AG10803 (cell line): Measurements from ENCODE around the gene NMT1.

Experiments
- DNase-seq: peaks from one replicate; pipeline ENCODE4 v3.0.0; 2010; ENCODE audit warnings: low read depth
- H3K4me3 ChIP-seq: 2 replicates; pipeline ENCODE4 v1.5.1; 2011; ENCODE audit warnings: mild to moderate bottlenecking, low read length, control low read depth
- TF ChIP-seq, protein P1 (sequence below): conservative IDR thresholded peaks from 2 replicates; pipeline ENCODE4 v1.5.1; 2011; ENCODE audit warnings: mild to moderate bottlenecking, low read length, control low read depth, inconsistent platforms

NMT1 gene

DNA sequence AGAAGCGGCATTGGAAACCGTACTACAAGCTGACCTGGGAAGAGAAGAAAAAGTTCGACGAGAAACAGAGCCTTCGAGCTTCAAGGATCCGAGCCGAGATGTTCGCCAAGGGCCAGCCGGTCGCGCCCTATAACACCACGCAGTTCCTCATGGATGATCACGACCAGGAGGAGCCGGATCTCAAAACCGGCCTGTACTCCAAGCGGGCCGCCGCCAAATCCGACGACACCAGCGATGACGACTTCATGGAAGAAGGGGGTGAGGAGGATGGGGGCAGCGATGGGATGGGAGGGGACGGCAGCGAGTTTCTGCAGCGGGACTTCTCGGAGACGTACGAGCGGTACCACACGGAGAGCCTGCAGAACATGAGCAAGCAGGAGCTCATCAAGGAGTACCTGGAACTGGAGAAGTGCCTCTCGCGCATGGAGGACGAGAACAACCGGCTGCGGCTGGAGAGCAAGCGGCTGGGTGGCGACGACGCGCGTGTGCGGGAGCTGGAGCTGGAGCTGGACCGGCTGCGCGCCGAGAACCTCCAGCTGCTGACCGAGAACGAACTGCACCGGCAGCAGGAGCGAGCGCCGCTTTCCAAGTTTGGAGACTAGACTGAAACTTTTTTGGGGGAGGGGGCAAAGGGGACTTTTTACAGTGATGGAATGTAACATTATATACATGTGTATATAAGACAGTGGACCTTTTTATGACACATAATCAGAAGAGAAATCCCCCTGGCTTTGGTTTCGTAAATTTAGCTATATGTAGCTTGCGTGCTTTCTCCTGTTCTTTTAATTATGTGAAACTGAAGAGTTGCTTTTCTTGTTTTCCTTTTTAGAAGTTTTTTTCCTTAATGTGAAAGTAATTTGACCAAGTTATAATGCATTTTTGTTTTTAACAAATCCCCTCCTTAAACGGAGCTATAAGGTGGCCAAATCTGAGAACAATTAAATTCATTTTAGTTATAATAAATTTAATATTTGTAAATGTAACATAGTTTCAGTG is 88.8 kb downstream of the NMT1 start:
- H3K4me3 ChIP-seq: peak overlapping the region; percentile 99
- peak; percentile 61 for DNase-seq
- TF ChIP-seq, protein P1, sequence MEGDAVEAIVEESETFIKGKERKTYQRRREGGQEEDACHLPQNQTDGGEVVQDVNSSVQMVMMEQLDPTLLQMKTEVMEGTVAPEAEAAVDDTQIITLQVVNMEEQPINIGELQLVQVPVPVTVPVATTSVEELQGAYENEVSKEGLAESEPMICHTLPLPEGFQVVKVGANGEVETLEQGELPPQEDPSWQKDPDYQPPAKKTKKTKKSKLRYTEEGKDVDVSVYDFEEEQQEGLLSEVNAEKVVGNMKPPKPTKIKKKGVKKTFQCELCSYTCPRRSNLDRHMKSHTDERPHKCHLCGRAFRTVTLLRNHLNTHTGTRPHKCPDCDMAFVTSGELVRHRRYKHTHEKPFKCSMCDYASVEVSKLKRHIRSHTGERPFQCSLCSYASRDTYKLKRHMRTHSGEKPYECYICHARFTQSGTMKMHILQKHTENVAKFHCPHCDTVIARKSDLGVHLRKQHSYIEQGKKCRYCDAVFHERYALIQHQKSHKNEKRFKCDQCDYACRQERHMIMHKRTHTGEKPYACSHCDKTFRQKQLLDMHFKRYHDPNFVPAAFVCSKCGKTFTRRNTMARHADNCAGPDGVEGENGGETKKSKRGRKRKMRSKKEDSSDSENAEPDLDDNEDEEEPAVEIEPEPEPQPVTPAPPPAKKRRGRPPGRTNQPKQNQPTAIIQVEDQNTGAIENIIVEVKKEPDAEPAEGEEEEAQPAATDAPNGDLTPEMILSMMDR: no peak

GRCh38 chr17:45150911-45151809 is 90.0 kb downstream of the NMT1 start:
- TF ChIP-seq, protein P1: no peak
- no peak for DNase-seq
- H3K4me3 ChIP-seq: peak overlapping the region; percentile 99

DNA sequence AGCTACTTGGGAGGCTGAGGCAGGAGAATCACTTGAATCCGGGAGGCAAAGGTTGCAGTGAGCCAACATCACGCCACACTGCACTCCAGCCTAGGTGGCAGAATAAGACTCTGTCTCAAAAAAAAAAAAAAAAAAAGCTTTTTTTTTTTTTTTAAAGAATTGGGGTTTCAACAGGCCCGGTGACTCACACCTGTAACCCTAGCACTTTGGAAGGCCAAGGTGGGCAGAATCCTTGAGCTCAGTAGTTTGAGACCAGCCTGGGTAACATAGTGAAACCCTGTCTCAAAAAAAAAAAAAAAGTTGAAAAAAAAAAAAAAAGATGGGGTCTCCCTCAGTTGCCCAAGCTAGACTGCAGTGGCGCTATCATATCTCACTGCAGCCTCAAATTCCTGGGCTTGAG is 93.9 kb downstream of the NMT1 start:
- TF ChIP-seq, protein P1: no peak
- no peak overlapping the region for H3K4me3 ChIP-seq
- no peak for DNase-seq

GRCh38 chr17:45155483-45155882 is 94.4 kb downstream of the NMT1 start:
- H3K4me3 ChIP-seq: no peak overlapping the region
- no peak for DNase-seq
- TF ChIP-seq, protein P1: no peak

GRCh38 chr17:45156242-45156641 is 95.1 kb downstream of the NMT1 start:
- DNase-seq: no peak
- TF ChIP-seq, protein P1: no peak
- no peak overlapping the region for H3K4me3 ChIP-seq
